Activated B cell treated with CpG ODN at 0.5 μM for 24 hours (primary cell): ENCODE data around the gene PPP1R27. TPM values are rescaled to one million over a fixed set of nuclear protein-coding genes. Genes with fewer than 3 reads are reported as not detected.

Experiments used
- ATAC-seq: fragments of 200-7000 bp; cut with Tn5 transposase; one replicate; pipeline ENCODE4 v1.10.0; 2021; ENCODE audit warnings: low read depth, mild to moderate bottlenecking, moderate library complexity
- CTCF ChIA-PET: fragments of 350-600 bp; sonication (Branson Sonifier 250); formaldehyde crosslinking; loops from one replicate; lab custom pipeline; 2021; ENCODE audit warnings: antibody characterized with exemption; lab: Charles Lee
- POLR2A ChIA-PET: fragments of 350-600 bp; sonication (Branson Sonifier 250); formaldehyde crosslinking; loops from one replicate; lab custom pipeline; 2021; ENCODE audit warnings: antibody characterized with exemption; lab: Charles Lee
- DNase-seq: peaks from one replicate; pipeline ENCODE4 v3.0.0; 2022
- H3K27ac Mint-ChIP-seq: one replicate; pipeline ENCODE4 v1.8.0; 2020; ENCODE audit warnings: mixed read lengths
- H3K27me3 Mint-ChIP-seq: one replicate; pipeline ENCODE4 v1.8.0; 2021; ENCODE audit warnings: mixed read lengths
- H3K36me3 Mint-ChIP-seq: one replicate; pipeline ENCODE4 v1.8.0; 2021; ENCODE audit warnings: low read depth, mixed read lengths
- H3K4me1 Mint-ChIP-seq: one replicate; pipeline ENCODE4 v1.8.0; 2021; ENCODE audit warnings: mixed read lengths
- H3K4me3 Mint-ChIP-seq: one replicate; pipeline ENCODE4 v1.8.0; 2020; ENCODE audit warnings: mild to moderate bottlenecking, mixed read lengths
- H3K9me3 Mint-ChIP-seq: one replicate; pipeline ENCODE4 v1.8.0; 2020; ENCODE audit warnings: mixed read lengths
- CTCF ChIP-seq: fragments of 200-600 bp; IDR thresholded peaks from one replicate; pipeline ENCODE4 v1.8.0; 2022; ENCODE audit warnings: antibody characterized with exemption, mild to moderate bottlenecking
- intact Hi-C: fragments of 100-400 bp; cut with micrococcal nuclease; formaldehyde crosslinking; loops from one replicate; pipeline ENCODE4 v1.15.1; 2024
- total RNA-seq: library from RNA; stranded (reverse); gene quantifications from 2 replicates; pipeline ENCODE4 v1.2.3, GENCODE V29; 2022

Gene PPP1R27
- total RNA-seq, 1 donor from 2014 or later = not detected

- H3K4me1 Mint-ChIP-seq = no peaks in the 10 kb centered on the region
- TF ChIP-seq CTCF = no peak
- peaks cover 55% of the 10 kb centered on the region for H3K36me3 Mint-ChIP-seq
- ChIA-PET CTCF (no interaction called here), POLR2A (no interaction called here)
- ATAC-seq (no peak), DNase-seq (no peak)
- H3K27ac Mint-ChIP-seq = no peak overlapping the region
- intact Hi-C loops = no loop called here
- no peaks in the 10 kb centered on the region for H3K9me3 Mint-ChIP-seq
- H3K27me3 Mint-ChIP-seq = no peaks in the 10 kb centered on the region
- H3K4me3 Mint-ChIP-seq = no peak overlapping the region
Observed at GRCh38 chr17:81846743-81847689, 12.2 kb upstream of the PPP1R27 start.

DNA sequence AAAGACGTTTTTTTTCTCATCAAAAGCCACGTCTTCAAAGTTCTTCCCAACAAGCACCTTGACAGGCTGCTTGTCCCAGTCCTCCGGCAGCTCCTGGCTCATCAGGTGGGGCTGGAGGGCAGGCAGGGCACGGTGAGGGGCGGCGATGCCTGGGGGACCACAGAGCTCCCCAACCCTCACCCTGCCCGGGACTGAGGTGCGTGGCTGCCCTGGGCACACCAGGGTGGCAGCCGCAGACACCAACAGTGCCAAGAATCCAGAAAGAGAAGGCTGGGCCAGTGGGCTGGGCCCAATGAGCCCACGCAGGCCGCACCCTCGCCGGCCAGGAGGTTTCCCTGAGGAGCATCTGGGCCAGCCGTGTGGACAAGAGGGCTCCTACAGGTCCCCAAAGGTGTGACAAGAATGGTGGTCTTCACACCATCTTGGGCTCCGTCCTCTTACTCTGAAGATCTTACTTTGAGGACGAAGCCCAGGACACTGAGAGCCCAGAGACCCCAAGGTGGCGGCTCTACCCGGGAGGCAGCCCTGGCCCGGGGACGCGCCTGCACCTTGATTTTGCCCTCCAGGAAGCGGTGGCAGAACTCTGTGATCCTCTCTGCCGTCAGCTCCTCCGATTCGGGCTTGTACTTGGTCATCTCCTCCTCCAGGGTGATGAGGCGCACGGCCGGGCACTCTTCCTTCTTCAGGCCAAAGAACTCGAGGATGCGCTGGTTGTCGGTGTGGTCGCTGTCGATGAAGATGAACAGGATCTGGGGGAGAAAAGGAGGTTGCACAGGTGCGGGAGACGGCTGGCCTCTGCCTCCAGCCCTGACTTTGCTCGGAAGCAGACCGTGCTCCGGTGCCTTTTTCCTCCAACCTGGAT is 11.3 kb upstream of the PPP1R27 start:
- H3K4me3 Mint-ChIP-seq = no peak overlapping the region
- intact Hi-C loops = no loop called here
- H3K27me3 Mint-ChIP-seq = no peaks in the 10 kb centered on the region
- no peaks in the 10 kb centered on the region for H3K4me1 Mint-ChIP-seq
- no peaks in the 10 kb centered on the region for H3K9me3 Mint-ChIP-seq
- peaks cover 46% of the 10 kb centered on the region for H3K36me3 Mint-ChIP-seq
- no peak for TF ChIP-seq CTCF
- no peak for ATAC-seq
- ChIA-PET CTCF (no interaction called here), POLR2A (no interaction called here)
- H3K27ac Mint-ChIP-seq = no peak overlapping the region
- DNase-seq = no peak

- no peak for TF ChIP-seq CTCF
- H3K4me1 Mint-ChIP-seq = no peaks in the 10 kb centered on the region
- no peak overlapping the region for H3K4me3 Mint-ChIP-seq
- H3K36me3 Mint-ChIP-seq = peaks cover 46% of the 10 kb centered on the region
- no peak for DNase-seq
- ATAC-seq = no peak
- ChIA-PET CTCF (no interaction called here), POLR2A (no interaction called here)
- no peaks in the 10 kb centered on the region for H3K27me3 Mint-ChIP-seq
- H3K9me3 Mint-ChIP-seq = no peaks in the 10 kb centered on the region
- intact Hi-C loops = no loop called here
- H3K27ac Mint-ChIP-seq = no peak overlapping the region
Observed at GRCh38 chr17:81845361-81845760, 10.5 kb upstream of the PPP1R27 start.

DNA sequence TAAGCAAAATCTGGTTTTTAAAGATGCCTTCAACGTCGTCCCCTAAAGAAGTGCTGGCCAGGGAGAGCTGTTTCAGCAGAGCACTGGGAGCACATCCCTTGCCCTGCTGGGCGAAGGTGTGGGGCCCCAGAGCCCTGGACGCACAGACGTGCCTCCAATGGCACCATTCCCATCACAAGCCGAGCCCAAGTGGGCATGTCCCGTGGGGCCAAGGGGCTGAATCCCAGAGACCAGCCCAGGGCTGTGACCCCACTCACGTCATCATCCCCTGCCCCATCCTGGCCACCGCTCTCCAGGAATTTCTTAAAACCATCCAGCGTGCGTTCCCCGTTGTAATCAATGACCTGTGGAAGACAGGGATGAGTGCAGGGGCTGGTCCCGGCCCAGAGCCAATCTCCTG is 10.0 kb upstream of the PPP1R27 start:
- Mint-ChIP-seq H3K4me3 (no peak overlapping the region), H3K27ac (no peak overlapping the region), H3K36me3 (peaks cover 46% of the 10 kb centered on the region), H3K4me1 (no peaks in the 10 kb centered on the region), H3K27me3 (no peaks in the 10 kb centered on the region), H3K9me3 (no peaks in the 10 kb centered on the region)
- DNase-seq = no peak
- ATAC-seq = no peak
- no peak for TF ChIP-seq CTCF
- POLR2A ChIA-PET = no interaction called here
- intact Hi-C loops = no loop called here
- CTCF ChIA-PET = no interaction called here

GRCh38 chr17:81844327-81844851 is 9.5 kb upstream of the PPP1R27 start:
- Mint-ChIP-seq H3K36me3 (peaks cover 46% of the 10 kb centered on the region), H3K4me3 (no peak overlapping the region), H3K9me3 (no peaks in the 10 kb centered on the region), H3K27me3 (no peaks in the 10 kb centered on the region), H3K27ac (no peak overlapping the region), H3K4me1 (no peaks in the 10 kb centered on the region)
- ATAC-seq (no peak), DNase-seq (no peak)
- intact Hi-C loops = no loop called here
- TF ChIP-seq CTCF = no peak
- ChIA-PET CTCF (no interaction called here), POLR2A (no interaction called here)
